Activated naive CD4-positive, alpha-beta T cell treated with anti-CD3 and anti-CD28 coated beads for 36 hours (primary cell): ENCODE results near the gene DTNA. TPM values are rescaled to one million over a fixed set of nuclear protein-coding genes. Genes with fewer than 3 reads are reported as not detected.
"Not testable (repeated sequence)": the region's sequence is repeated elsewhere in the genome, so short reads cannot be mapped to it uniquely, and the experiment has no call there.

Source experiments
- CTCF ChIA-PET: fragments of 350-600 bp; sonication (Branson Sonifier 250); formaldehyde crosslinking; loops from one replicate; lab custom pipeline; 2021; ENCODE audit warnings: antibody characterized with exemption; lab: Charles Lee
- DNase-seq: peaks from one replicate; pipeline ENCODE4 v3.0.0-alpha.2; 2020
- H3K27ac Mint-ChIP-seq: one replicate; pipeline ENCODE4 v1.8.0; 2021; ENCODE audit warnings: mild to moderate bottlenecking, mixed read lengths
- H3K27me3 Mint-ChIP-seq: one replicate; pipeline ENCODE4 v1.8.0; 2021; ENCODE audit warnings: low read depth, mixed read lengths
- H3K36me3 Mint-ChIP-seq: one replicate; pipeline ENCODE4 v1.8.0; 2021; ENCODE audit warnings: low read depth, mixed read lengths
- H3K4me1 Mint-ChIP-seq: one replicate; pipeline ENCODE4 v1.8.0; 2021; ENCODE audit warnings: low read depth, mixed read lengths
- H3K4me3 Mint-ChIP-seq: one replicate; pipeline ENCODE4 v1.8.0; 2021; ENCODE audit warnings: mild to moderate bottlenecking, moderate library complexity, mixed read lengths
- H3K9me3 Mint-ChIP-seq: one replicate; pipeline ENCODE4 v1.8.0; 2021; ENCODE audit warnings: mixed read lengths
- intact Hi-C: fragments of 100-400 bp; cut with micrococcal nuclease; formaldehyde crosslinking; loops from one replicate; pipeline ENCODE4 v1.15.1; 2023
- total RNA-seq, 2 experiments: library from RNA; stranded (reverse); gene quantifications; one replicate each; pipeline ENCODE4 v1.2.3, GENCODE V29; 2021

DTNA gene
- total RNA-seq, 2 experiments from 2014 or later, result 0.27 to 0.43 TPM

GRCh38 chr18:34702814-34703213 is 7.3 kb upstream of the DTNA start:
- no peak for DNase-seq
- no peak overlapping the region for H3K4me3 Mint-ChIP-seq
- CTCF ChIA-PET, result no interaction called here

DNA sequence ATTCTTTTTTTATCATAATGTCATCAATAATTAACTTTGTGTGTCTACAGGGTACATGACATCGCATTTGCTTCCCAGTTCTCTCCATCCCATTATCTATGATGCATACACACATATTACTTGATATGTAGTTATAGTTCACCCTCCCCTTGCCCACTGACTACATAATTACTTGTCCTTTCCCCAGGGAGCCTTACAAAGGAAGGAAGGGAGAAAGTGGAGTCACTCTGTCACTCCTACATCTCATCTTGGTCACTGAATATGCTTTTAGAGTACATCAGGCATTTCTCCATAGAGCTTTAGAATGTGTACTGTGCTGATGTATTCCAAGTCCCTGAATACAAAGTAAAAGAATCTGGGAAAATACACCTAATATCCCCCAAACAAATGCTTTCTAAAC is 6.0 kb upstream of the DTNA start:
- CTCF ChIA-PET, result no interaction called here
- Mint-ChIP-seq H3K27ac (no peak overlapping the region), H3K4me1 (no peaks in the 10 kb centered on the region), H3K4me3 (no peak overlapping the region), H3K27me3 (peaks cover 5% of the 10 kb centered on the region), H3K36me3 (no peaks in the 10 kb centered on the region), H3K9me3 (no peaks in the 10 kb centered on the region)
- no peak for DNase-seq
- intact Hi-C loops, result no loop called here

More at GRCh38 chr18:34702814-34703213, 7.3 kb upstream of the DTNA start:
- intact Hi-C loops, result no loop called here
- Mint-ChIP-seq H3K27me3 (peaks cover 5% of the 10 kb centered on the region), H3K9me3 (no peaks in the 10 kb centered on the region), H3K36me3 (no peaks in the 10 kb centered on the region), H3K27ac (no peak overlapping the region), H3K4me1 (no peaks in the 10 kb centered on the region)

- CTCF ChIA-PET, result no interaction called here
- no peaks in the 10 kb centered on the region for H3K9me3 Mint-ChIP-seq
Measured at GRCh38 chr18:34704823-34705222, 5.3 kb upstream of the DTNA start.

GRCh38 chr18:34707670-34708069 is 2.4 kb upstream of the DTNA start:
- CTCF ChIA-PET, result interaction anchor here (0.6 kb wide), 1 partner anchor 103 kb away, joined by 3 read pairs; no protein-coding TSS in a partner anchor
- Mint-ChIP-seq H3K9me3 (no peaks in the 10 kb centered on the region), H3K27me3 (peaks cover 11% of the 10 kb centered on the region), H3K36me3 (no peaks in the 10 kb centered on the region), H3K4me3 (no peak overlapping the region), H3K27ac (no peak overlapping the region), H3K4me1 (no peaks in the 10 kb centered on the region)
- intact Hi-C loops, result no loop called here
- no peak for DNase-seq

More at GRCh38 chr18:34704823-34705222, 5.3 kb upstream of the DTNA start:
- Mint-ChIP-seq H3K4me3 (no peak overlapping the region), H3K4me1 (no peaks in the 10 kb centered on the region), H3K27me3 (peaks cover 7% of the 10 kb centered on the region), H3K36me3 (no peaks in the 10 kb centered on the region), H3K27ac (no peak overlapping the region)
- intact Hi-C loops, result no loop called here
- no peak for DNase-seq

GRCh38 chr18:34709104-34709503 is 994 bp upstream of the DTNA start:
- Mint-ChIP-seq H3K27me3 (peaks cover 11% of the 10 kb centered on the region), H3K9me3 (no peaks in the 10 kb centered on the region), H3K27ac (no peak overlapping the region), H3K4me1 (no peaks in the 10 kb centered on the region), H3K4me3 (no peak overlapping the region), H3K36me3 (no peaks in the 10 kb centered on the region)
- DNase-seq, result no peak
- CTCF ChIA-PET, result interaction anchor here (1.6 kb wide), 1 partner anchor 48 kb away, joined by 6 read pairs; no protein-coding TSS in a partner anchor
- intact Hi-C loops, result no loop called here

DNA sequence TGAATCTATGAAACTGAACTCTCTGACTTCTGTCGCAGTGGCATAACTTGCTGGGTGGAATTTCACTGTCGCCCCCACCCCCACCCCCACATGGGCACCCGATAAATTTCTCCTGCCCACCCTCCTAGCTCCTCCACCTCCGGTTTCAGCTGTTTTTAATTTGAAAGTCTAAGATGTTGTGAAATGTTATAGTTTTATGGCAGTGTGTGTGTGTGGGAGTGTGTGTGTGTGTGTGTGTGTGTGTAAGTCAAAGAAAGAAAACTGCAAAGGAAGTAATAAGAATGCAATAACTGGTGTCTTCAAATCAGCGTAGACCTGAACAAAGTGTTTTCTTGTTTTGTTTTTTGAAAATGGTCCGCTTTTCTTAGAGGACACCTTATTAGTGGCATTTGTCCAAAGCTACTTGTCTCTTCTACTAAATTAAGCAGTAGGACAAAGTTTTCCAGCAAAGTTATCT is 388 bp downstream of the DTNA start:
- CTCF ChIA-PET, result no interaction called here
- H3K27me3 Mint-ChIP-seq, result peaks cover 11% of the 10 kb centered on the region
- intact Hi-C loops, result no loop called here
- H3K4me3 Mint-ChIP-seq, result no peak overlapping the region
- no peak overlapping the region for H3K27ac Mint-ChIP-seq
- DNase-seq, result no peak
- H3K9me3 Mint-ChIP-seq, result no peaks in the 10 kb centered on the region
- H3K36me3 Mint-ChIP-seq, result no peaks in the 10 kb centered on the region
- H3K4me1 Mint-ChIP-seq, result no peaks in the 10 kb centered on the region

DNA sequence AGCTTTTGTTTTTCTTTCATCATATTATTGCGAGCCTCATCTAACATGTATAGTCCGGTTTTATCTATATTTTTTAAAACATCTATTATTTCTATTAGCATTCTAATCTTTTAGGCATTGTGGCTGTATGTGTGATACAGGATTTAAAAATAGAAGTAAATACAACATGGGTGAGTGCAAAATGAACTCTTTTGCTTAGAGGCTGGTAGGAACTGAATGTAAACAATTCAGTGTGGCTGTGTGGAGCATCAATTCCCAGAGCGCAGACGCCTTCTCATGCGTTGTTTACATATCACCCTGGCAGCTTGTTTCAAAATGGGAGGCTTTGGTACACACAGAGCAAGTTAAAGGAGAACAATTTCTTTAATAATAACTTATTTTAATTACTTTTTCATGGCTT is 836 bp downstream of the DTNA start:
- no peaks in the 10 kb centered on the region for H3K9me3 Mint-ChIP-seq
- intact Hi-C loops, result no loop called here
- H3K4me3 Mint-ChIP-seq, result no peak overlapping the region
- CTCF ChIA-PET, result interaction anchor here (0.8 kb wide), 1 partner anchor 10 kb away, joined by 3 read pairs; no protein-coding TSS in a partner anchor
- no peaks in the 10 kb centered on the region for H3K36me3 Mint-ChIP-seq
- no peak overlapping the region for H3K27ac Mint-ChIP-seq
- DNase-seq, result no peak
- H3K27me3 Mint-ChIP-seq, result peaks cover 11% of the 10 kb centered on the region
- no peaks in the 10 kb centered on the region for H3K4me1 Mint-ChIP-seq

DNA sequence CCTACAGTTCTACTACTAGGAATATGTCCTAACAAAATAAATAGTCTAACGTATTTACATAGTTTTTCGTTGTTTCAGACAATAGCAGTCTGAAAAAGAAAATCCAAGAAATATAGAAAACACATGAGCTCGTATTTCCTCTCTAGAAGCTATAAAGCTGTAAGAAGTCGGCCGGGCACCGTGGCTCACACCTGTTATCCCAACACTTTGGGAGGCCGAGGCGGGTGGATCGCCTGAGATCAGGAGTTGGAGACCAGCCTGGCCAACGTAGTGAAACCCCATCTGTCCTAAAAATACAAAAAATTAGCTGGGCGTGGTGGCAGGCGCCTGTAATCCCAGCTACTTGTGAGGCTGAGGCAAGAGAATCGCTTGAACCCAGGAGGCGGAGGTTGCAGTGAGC is 6.0 kb downstream of the DTNA start:
- CTCF ChIA-PET, H3K27me3 Mint-ChIP-seq, H3K4me3 Mint-ChIP-seq, H3K9me3 Mint-ChIP-seq, H3K27ac Mint-ChIP-seq, H3K36me3 Mint-ChIP-seq, intact Hi-C loops, H3K4me1 Mint-ChIP-seq, DNase-seq: not testable (repeated sequence)

DNA sequence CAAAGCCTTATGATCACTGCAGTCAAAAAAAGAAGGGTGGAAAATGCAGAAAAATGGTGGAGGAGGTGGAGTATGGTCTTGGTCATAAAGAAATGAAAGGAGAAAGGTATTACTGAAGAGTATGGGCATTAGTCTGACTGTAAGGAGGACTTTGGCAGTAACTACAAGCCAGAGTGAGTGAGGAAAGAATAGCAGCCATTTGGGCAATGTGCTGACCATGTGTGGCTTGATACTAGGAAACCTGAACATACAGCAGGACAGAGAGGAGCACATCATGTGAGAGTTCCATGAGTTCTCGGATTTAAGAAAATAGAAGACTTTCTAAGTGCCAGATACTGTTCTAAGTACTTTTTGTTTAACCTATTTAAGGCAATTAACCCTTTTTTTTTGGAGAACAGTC is 8.5 kb downstream of the DTNA start:
- Mint-ChIP-seq H3K36me3 (no peaks in the 10 kb centered on the region), H3K9me3 (no peaks in the 10 kb centered on the region), H3K27me3 (peaks cover 9% of the 10 kb centered on the region), H3K4me1 (no peaks in the 10 kb centered on the region), H3K4me3 (no peak overlapping the region), H3K27ac (no peak overlapping the region)
- DNase-seq, result no peak
- CTCF ChIA-PET, result no interaction called here
- intact Hi-C loops, result no loop called here

GRCh38 chr18:34720220-34720619 is 10.1 kb downstream of the DTNA start:
- Mint-ChIP-seq H3K27ac (no peak overlapping the region), H3K4me1 (no peaks in the 10 kb centered on the region), H3K9me3 (peaks cover 2% of the 10 kb centered on the region), H3K36me3 (no peaks in the 10 kb centered on the region), H3K27me3 (peaks cover 9% of the 10 kb centered on the region), H3K4me3 (no peak overlapping the region)
- intact Hi-C loops, result loop anchor here (5.0 kb wide), 1 partner anchor 58 kb away; no protein-coding TSS in a partner anchor
- no peak for DNase-seq
- CTCF ChIA-PET, result interaction anchor here (1.1 to 1.8 kb wide), 2 partner anchors 9 to 58 kb away, joined by 3 to 8 read pairs; no protein-coding TSS in a partner anchor

DNA sequence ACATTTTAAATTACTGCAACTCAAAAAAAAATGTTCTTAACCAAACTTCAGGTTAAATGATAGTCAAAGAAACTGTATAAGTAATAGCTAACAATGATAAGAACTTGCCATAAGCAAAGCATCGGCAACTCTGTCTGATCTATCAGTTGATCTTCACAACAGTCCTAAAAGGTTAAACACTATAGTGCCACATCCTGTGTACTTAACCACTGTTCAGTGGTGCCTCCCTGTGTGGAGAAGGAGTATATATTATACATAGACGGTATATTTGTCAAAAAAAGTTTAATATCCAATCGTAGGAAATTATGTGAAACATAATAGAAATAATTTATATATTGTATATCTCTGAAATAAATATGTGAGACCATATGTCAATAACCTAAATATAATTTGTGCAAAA is 13.0 kb downstream of the DTNA start:
- H3K36me3 Mint-ChIP-seq, result no peaks in the 10 kb centered on the region
- intact Hi-C loops, result loop anchor here (5.0 kb wide), 1 partner anchor 61 kb away; no protein-coding TSS in a partner anchor
- H3K4me3 Mint-ChIP-seq, result no peak overlapping the region
- DNase-seq, result no peak
- peaks cover 2% of the 10 kb centered on the region for H3K9me3 Mint-ChIP-seq
- peaks cover 9% of the 10 kb centered on the region for H3K27me3 Mint-ChIP-seq
- CTCF ChIA-PET, result interaction anchor here (0.6 to 0.8 kb wide), 2 partner anchors 62 to 65 kb away, joined by 3 read pairs; no protein-coding TSS in a partner anchor
- H3K27ac Mint-ChIP-seq, result no peak overlapping the region
- no peaks in the 10 kb centered on the region for H3K4me1 Mint-ChIP-seq

GRCh38 chr18:34725737-34726136 is 15.6 kb downstream of the DTNA start:
- H3K27ac Mint-ChIP-seq, CTCF ChIA-PET, H3K36me3 Mint-ChIP-seq: not testable (repeated sequence)

More at GRCh38 chr18:34725737-34726136, 15.6 kb downstream of the DTNA start:
- not testable (repeated sequence) for H3K4me3 Mint-ChIP-seq, DNase-seq, H3K27me3 Mint-ChIP-seq, H3K4me1 Mint-ChIP-seq, H3K9me3 Mint-ChIP-seq
- intact Hi-C loops, result loop anchor here (5.0 kb wide), 1 partner anchor 177 kb away; no protein-coding TSS in a partner anchor
